AG08396 (cell line): ENCODE data around the gene DEPDC1.
"Not testable (repeated sequence)": the region's sequence is repeated elsewhere in the genome, so short reads cannot be mapped to it uniquely, and the experiment has no call there.

Experiments used
- DNase-seq: peaks from one replicate; pipeline ENCODE4 v3.0.0; 2012; ENCODE audit warnings: low spot score, mixed read lengths

The DEPDC1 gene

DNA sequence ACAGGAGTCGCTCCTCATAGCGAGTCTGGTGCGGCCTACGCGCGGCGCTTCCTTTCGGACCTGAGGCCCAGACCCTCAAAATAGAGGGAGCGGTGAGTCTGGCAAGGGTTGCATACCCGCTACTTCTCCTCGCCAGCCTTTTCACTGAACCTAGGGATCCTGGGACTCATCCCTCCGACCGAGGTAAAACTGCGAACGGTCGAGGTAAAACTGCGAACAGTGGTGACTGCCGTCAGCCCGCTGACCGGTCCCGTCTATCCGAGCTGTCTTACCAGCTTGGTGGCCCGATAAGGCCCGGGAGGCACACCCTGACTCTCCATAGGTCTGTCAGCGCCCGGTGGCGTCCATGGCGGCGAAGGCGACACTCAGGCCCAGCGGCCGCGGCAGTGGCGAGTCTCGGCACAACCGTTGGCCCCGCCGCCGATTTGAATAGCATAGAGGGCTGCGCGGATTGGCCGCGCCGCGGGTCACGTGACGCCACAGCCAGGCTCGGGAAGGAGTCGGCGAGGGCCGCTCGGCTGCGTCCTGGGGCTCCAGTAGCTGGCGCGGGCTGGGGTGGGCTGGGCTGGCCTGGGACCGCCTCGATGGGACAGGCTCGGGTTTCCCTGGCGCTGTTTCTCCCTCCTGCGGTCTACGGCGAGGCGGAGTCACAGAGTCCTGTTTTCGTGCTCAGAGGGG, at the start of gene DEPDC1:
Gene DEPDC1, minus strand, starts transcription at position 403 of the 678 bp plus-strand sequence. Its CDS starts 83 bp downstream, at position 320.
- peak; percentile 98 for DNase-seq

DNA sequence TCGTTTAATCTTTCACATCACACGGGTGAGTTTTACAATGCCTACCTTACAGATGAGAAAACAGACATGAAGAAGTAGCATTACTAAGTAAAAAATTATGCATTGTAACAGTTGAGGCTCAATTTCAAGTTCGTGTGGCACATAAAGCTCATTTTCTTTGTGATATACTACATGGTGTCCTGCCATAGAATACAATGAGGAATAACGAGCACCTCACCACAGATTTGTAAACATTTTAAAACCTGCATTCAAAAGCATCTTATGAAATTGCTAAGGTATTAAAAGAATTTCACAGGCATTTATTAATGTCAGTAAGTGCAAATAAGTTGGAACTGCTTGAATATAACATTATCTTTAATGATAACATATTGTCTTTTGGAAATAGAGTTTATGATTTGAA, 47.8 kb upstream of the DEPDC1 start:
- DNase-seq, result no peak

GRCh38 chr1:68542586-68542985, 45.7 kb upstream of the DEPDC1 start:
- no peak for DNase-seq

- DNase-seq, result no peak
Observed at GRCh38 chr1:68538941-68539340, 42.1 kb upstream of the DEPDC1 start.

DNA sequence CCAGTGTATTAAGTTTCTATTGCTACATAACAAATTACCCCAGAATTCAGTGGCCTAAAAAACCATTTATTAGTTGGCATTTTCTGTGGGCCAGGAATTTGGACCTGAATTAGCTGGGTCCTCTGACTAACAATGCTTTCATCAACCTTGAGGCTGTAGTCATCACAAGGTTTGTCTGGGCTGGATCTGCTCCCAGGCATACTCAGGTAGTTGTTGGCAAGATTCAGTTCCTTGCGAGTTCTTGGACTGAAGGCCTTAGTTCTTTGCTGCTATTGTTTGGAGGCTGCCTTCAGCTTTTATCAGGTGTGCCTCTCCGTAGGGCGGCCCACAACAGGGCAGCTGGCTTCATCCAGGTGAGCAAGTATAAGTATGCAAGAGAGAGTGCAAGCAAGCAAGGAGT, 31.4 kb upstream of the DEPDC1 start:
- no peak for DNase-seq

DNA sequence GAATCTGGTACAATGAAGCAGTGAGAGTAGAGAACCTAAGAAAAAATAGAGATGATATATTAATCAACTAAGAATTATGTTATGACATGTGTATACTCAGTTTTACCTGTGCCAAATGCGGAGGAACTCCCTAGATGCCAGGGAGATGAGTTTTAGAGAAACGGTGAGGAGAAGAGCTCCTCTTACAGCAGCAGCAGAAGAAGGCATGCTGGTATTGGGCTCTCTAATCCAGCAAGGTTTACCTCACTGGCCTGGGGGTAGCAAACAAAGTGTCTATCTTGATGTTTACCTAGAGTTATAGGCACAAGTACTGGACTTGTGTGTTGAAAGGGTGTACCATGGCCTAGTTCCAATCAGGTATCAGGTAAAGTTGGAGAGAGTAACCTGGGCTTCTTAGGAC, 28.9 kb upstream of the DEPDC1 start:
- no peak for DNase-seq

- no peak for DNase-seq
Observed at GRCh38 chr1:68521286-68521685, 24.4 kb upstream of the DEPDC1 start.

DNA sequence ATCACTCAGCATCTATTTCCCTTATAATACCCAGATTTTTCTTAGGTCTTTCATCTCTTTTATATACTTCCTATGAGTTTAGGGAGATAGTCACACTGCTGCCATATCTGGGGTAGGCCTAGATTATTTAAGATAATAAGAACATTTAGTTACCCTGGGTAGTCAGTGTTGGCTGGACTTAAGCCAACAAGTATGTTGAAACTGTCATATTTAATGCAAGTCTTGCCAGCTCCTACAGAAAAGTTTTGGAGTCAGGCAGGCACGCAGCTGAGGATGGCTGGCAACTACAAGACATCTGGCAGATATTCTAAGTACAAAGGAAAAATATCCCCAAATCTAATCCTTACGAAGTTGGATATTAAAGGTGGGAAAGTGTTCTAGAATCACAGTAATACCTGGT, 19.2 kb upstream of the DEPDC1 start:
- DNase-seq, result no peak

GRCh38 chr1:68511254-68511653, 14.4 kb upstream of the DEPDC1 start:
- no peak for DNase-seq

DNA sequence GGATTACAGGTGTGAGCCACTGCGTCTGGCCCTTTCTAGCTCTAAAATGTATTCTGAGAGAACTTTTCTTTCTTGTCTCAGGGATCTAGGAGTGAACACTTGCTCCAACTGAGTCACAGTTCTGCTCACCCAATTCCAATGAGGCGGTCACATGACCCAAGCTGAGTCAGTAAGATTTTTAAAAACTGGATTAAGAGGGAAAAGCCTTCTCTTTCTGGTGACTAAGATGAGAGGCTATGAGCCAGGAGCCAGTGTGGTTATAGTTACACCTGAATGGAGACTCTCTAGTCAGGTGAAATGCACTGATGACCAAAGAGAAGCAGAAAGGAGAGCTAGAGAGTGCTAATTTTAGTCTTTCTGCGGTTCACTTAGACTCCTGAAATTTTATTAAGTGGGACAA, 9.5 kb upstream of the DEPDC1 start:
- no peak for DNase-seq

GRCh38 chr1:68503085-68503484, 6.2 kb upstream of the DEPDC1 start:
- no peak for DNase-seq

GRCh38 chr1:68497358-68497698, 446 bp upstream of the DEPDC1 start:
- DNase-seq, result no peak

DNA sequence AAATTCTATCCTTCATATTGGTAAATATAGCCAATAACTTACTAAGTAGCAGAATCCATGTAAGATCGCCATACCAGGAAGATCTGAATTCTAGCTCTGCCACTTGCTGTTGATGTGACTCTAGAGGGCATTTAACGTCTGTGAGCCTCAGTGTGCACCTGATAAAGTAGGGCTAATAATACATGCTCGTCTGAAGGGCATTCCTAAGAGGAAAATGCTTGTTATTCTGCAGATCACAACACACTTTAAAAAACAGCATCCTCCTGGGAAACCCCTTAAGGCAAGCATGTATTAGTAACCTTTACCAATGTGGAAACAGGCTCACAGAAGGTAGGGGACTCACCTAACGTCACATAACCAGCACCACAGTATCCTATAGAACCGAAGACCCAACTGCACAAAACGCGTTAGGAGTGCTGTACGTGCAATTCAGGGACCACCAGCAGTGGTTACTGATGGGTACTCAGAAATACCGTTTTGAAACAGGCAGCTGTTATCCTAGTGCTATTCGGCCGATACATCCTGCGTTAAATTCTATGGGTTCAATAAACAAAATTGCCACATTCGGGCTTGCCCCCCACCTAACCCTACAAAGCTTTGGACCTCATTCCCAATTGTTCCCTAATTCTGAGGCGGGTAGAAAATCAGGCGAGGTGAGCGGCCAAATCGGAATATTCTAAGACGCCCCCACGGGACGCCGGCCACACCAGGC, 758 bp downstream of the DEPDC1 start:
- DNase-seq, result peak; percentile 5

DNA sequence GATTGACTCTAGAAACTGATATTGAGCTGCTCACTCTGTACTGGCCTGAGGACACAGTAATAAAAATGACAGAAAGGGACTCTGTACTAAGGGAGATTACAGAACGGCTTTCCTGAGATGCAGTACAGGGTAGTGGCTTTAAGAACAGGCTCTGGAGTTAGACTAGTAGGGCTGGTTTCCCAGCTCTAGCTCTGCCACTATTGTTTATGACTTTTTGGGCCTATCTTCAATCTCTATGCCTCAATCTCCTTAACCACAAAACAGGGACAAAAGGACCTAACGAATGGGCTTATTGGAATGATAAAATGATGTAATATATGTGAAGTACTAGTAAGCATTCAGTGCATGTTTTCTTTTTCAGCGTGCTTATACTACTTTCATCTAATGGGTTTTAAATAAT, 1.4 kb downstream of the DEPDC1 start:
- no peak for DNase-seq

GRCh38 chr1:68493193-68493592, 3.7 kb downstream of the DEPDC1 start:
- DNase-seq, result no peak

DNA sequence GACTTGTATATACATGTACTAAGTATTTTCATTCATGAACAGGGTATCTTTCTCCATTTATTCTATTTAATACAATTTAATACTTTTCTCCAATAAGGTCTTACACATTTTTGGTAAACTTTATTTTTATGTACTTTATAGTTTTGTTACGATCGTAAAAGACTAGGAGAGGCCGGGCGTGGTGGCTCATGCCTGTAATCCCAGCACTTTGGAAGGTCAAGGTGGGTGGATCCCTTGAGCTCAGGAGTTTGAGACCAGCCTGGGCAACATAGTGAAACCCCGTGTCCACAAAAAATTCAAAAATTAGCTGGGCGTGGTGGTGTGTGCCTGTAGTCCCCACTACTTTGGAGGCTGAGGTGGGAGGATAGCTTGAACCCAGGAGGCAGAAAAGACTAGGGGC, 4.6 kb downstream of the DEPDC1 start:
- not testable (repeated sequence) for DNase-seq

- no peak for DNase-seq
Observed at GRCh38 chr1:68490046-68490651, 6.7 kb downstream of the DEPDC1 start.

GRCh38 chr1:68485431-68486022, 11.4 kb downstream of the DEPDC1 start:
- no peak for DNase-seq

GRCh38 chr1:68484618-68485017, 12.3 kb downstream of the DEPDC1 start:
- no peak for DNase-seq

- no peak for DNase-seq
Observed at GRCh38 chr1:68481041-68481440, 15.8 kb downstream of the DEPDC1 start.

DNA sequence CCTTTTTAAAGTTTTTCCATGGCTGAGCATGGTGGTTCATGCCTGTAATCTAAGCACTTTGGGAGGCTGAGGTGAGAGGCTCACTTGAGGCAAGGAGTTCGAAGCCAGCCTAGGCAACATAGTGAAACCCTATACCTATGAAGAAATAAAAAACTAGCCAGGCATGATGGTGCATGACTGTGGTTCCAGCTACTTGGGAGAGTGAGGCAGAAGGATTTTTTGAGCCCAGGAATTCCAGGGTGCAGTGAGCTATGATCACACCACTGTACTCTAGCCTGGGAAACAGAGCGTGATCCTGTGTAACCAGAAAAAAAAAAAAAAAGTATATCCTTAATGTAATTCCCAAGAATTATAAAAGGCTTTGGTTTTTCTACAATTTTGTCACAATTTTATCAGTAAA, 17.4 kb downstream of the DEPDC1 start:
- DNase-seq, result no peak

DNA sequence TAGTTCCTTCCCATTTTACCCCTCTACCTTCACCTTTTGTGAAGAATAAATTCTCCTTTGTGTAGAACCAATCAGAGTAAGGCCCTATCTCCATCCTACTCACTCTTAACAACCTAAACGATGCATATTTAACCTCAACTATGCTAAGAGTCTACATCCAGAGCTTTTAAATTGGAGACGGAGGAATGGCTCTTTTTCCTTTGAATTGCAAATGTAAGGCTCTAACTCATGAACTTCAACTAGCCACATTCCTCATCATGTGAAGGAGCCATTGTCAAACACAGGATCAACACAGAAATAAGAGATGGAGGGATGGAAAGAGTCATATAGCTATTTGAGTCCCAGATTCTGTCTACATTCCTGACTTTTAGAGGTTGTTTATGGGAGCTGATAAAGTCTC, 18.2 kb downstream of the DEPDC1 start:
- DNase-seq, result no peak

DNA sequence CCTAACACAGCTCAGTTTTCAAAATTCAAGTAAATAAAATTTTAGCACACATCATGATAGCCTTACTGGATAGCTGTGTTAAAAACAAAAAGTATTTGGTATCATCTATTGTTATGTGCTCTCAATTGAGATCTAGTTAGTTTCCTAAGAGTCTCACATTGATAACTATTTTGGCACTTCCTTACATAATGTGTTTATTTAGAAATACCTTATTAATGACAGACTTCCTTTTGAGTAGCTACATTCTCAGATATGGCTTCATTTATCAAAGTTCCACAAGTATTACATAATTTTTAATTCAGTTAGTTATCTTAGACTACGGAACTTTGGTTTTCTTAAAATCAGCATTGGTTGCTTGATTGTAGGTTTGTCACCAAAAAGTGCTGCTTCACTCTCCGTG, 20.3 kb downstream of the DEPDC1 start:
- DNase-seq, result not testable (repeated sequence)
